ENCODE data around the gene CFAP126.

GRCh38 chr1:161335796-161336195 is 31.9 kb downstream of the CFAP126 start:
- TF ChIP-seq EZH2 (IDR thresholded peaks at IDR 0.05; ENCODE audit: low read depth, low read length, severe bottlenecking) (no peak), POLR2AphosphoS5 (IDR thresholded peaks at IDR 0.05; ENCODE audit: low read depth, low read length) (no peak), TBP (IDR thresholded peaks at IDR 0.05; ENCODE audit: low read depth, low read length) (no peak), JUN (IDR thresholded peaks at IDR 0.05; ENCODE audit: low read depth, low read length) (no peak), HDAC2 (IDR thresholded peaks at IDR 0.05; ENCODE audit: borderline replicate concordance in 1 of 2, low read depth in 2 of 2, low read length in 2 of 2) (no peak), POLR2A (IDR thresholded peaks at IDR 0.05; ENCODE audit: control extremely low read depth in 1 of 2, low read depth in 2 of 2, low read length in 2 of 2) (no peak), USF2 (IDR thresholded peaks at IDR 0.05; ENCODE audit: low read length) (no peak), CHD2 (IDR thresholded peaks at IDR 0.05; ENCODE audit: low read length) (no peak), SP1 (IDR thresholded peaks at IDR 0.05; ENCODE audit: low read depth, low read length) (no peak), CBX5 (IDR thresholded peaks at IDR 0.05; ENCODE audit: low read depth, low read length) (no peak), TEAD4 (IDR thresholded peaks at IDR 0.05; ENCODE audit: low read depth, low read length) (no peak), SIN3A (conservative IDR thresholded peaks at IDR 0.05 in 1 of 2, IDR thresholded peaks at IDR 0.05 in 1 of 2; ENCODE audit: low read depth in 1 of 2, low read length in 2 of 2) (no peak)
- TF ChIP-seq, protein P1, sequence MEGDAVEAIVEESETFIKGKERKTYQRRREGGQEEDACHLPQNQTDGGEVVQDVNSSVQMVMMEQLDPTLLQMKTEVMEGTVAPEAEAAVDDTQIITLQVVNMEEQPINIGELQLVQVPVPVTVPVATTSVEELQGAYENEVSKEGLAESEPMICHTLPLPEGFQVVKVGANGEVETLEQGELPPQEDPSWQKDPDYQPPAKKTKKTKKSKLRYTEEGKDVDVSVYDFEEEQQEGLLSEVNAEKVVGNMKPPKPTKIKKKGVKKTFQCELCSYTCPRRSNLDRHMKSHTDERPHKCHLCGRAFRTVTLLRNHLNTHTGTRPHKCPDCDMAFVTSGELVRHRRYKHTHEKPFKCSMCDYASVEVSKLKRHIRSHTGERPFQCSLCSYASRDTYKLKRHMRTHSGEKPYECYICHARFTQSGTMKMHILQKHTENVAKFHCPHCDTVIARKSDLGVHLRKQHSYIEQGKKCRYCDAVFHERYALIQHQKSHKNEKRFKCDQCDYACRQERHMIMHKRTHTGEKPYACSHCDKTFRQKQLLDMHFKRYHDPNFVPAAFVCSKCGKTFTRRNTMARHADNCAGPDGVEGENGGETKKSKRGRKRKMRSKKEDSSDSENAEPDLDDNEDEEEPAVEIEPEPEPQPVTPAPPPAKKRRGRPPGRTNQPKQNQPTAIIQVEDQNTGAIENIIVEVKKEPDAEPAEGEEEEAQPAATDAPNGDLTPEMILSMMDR (IDR thresholded peaks at IDR 0.05; ENCODE audit: control extremely low read depth in 1 of 3, insufficient read depth in 1 of 3, low read depth in 1 of 3, low read length in 3 of 3): no peak
- TF ChIP-seq, protein P2, sequence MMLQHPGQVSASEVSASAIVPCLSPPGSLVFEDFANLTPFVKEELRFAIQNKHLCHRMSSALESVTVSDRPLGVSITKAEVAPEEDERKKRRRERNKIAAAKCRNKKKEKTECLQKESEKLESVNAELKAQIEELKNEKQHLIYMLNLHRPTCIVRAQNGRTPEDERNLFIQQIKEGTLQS (IDR thresholded peaks at IDR 0.05; ENCODE audit: insufficient read depth, low read depth, low read length): no peak

All from H1 (cell line).